Endothelial cell of umbilical vein (primary cell): Measurements from ENCODE around the gene ZNF132. TPM values are rescaled to one million over a fixed set of nuclear protein-coding genes. Genes with fewer than 3 reads are reported as not detected.

Experiments used
- BruUV-seq: library from RNA; stranded (reverse); fragments of 400-500 nt; replicated peaks from 2 replicates; lab custom pipeline; 2021; lab: Mats Ljungman, UMichigan
- CTCF ChIA-PET: fragments of 300-600, 350-600 bp; sonication (Branson Sonifier 250); formaldehyde crosslinking; loops from one replicate; lab custom pipeline; 2021; ENCODE audit warnings: antibody characterized with exemption, inconsistent platforms; lab: Charles Lee
- POLR2A ChIA-PET: fragments of 300-600, 350-600 bp; sonication (Branson Sonifier 250); formaldehyde crosslinking; loops from one replicate; lab custom pipeline; 2021; ENCODE audit warnings: antibody characterized with exemption, inconsistent platforms; lab: Charles Lee
- DNase-seq: peaks from one replicate; pipeline ENCODE4 v3.0.0-alpha.2; 2011; ENCODE audit warnings: low read depth, low spot score
- FAIRE-seq: peaks from 2 replicates; lab custom pipeline; 2011; peaks lifted over from hg19 to GRCh38; lab: Jason Lieb, UNC
- H2AFZ ChIP-seq: 2 replicates; pipeline ENCODE4 v1.6.0; 2012; ENCODE audit warnings: low read depth, low read length, control low read depth, inconsistent platforms
- H3K27ac ChIP-seq: 2 replicates; pipeline ENCODE4 v1.5.1; 2011; ENCODE audit warnings: low read depth, mild to moderate bottlenecking, control low read depth, low read length, moderate library complexity; ENCODE audit not compliant: insufficient read depth
- H3K27me3 ChIP-seq, 2 experiments: 2 replicates each; pipeline versions ENCODE4 v1.6.0 to v1.6.1; 2011; ENCODE audit warnings: low read length in 2 of 2, mixed read lengths in 1 of 2; ENCODE audit not compliant: control insufficient read depth in 2 of 2, insufficient read depth in 2 of 2
- H3K36me3 ChIP-seq, 2 experiments: 2 replicates in 1 of 2; 3 replicates in 1 of 2; pipeline ENCODE4 v1.5.1; 2011; ENCODE audit warnings: low read length in 2 of 2, mild to moderate bottlenecking in 1 of 2, moderate library complexity in 1 of 2; ENCODE audit not compliant: control insufficient read depth in 2 of 2, insufficient read depth in 2 of 2; ENCODE audit errors: extremely low read depth in 1 of 2
- H3K4me1 ChIP-seq: 3 replicates; pipeline ENCODE4 v1.5.1; 2011; ENCODE audit warnings: mild to moderate bottlenecking, low read length; ENCODE audit not compliant: control insufficient read depth, insufficient read depth; ENCODE audit errors: extremely low read depth
- H3K4me2 ChIP-seq: 2 replicates; pipeline ENCODE4 v1.6.1; 2011; ENCODE audit warnings: low read length, control low read depth, mixed read lengths; ENCODE audit not compliant: insufficient read depth
- H3K4me3 ChIP-seq, 3 experiments: fragments of 200-600 bp in 1 of 3; sonication (generic), shearing (Covaris generic) in 1 of 3; replicated peaks in 1 of 3; 2 replicates each; pipeline ENCODE4 v1.5.1; 2011 to 2016; ENCODE audit warnings: control low read depth in 3 of 3, low read length in 3 of 3, mild to moderate bottlenecking in 2 of 3, inconsistent platforms in 1 of 3, low read depth in 1 of 3, moderate library complexity in 1 of 3; ENCODE audit not compliant: insufficient read depth in 1 of 3
- H3K79me2 ChIP-seq: 2 replicates; pipeline ENCODE4 v1.6.0; 2012; ENCODE audit warnings: low read length, inconsistent platforms; ENCODE audit not compliant: control insufficient read depth, insufficient read depth
- H3K9ac ChIP-seq: replicated peaks from 2 replicates; pipeline ENCODE3; 2011; ENCODE audit warnings: low read length, control low read depth; ENCODE audit not compliant: insufficient read depth; ENCODE audit errors: extremely low read depth
- H3K9me1 ChIP-seq: replicated peaks from 3 replicates; pipeline ENCODE4 v1.6.0; 2011; ENCODE audit warnings: mild to moderate bottlenecking, low read length; ENCODE audit not compliant: control insufficient read depth, insufficient read depth; ENCODE audit errors: extremely low read depth
- H3K9me3 ChIP-seq: replicated peaks from 2 replicates; pipeline ENCODE4 v1.5.1; 2012; ENCODE audit warnings: low read length, inconsistent platforms; ENCODE audit not compliant: control insufficient read depth, insufficient read depth
- H4K20me1 ChIP-seq: replicated peaks from 2 replicates; pipeline ENCODE3; 2011; ENCODE audit warnings: mild to moderate bottlenecking, low read length; ENCODE audit not compliant: control insufficient read depth, insufficient read depth; ENCODE audit errors: extremely low read depth
- CTCF ChIP-seq, 2 donors: IDR thresholded peaks; 1 replicate in 1 of 2; 2 replicates in 1 of 2; pipeline ENCODE4 v1.5.1; 2011; ENCODE audit warnings: low read length in 2 of 2, mild to moderate bottlenecking in 2 of 2, moderate library complexity in 2 of 2, control low read depth in 1 of 2, inconsistent platforms in 1 of 2, low read depth in 1 of 2; ENCODE audit not compliant: insufficient read depth in 1 of 2; ENCODE audit errors: extremely low read depth in 1 of 2
- FOS ChIP-seq: IDR thresholded peaks from 2 replicates; pipeline ENCODE4 v1.6.1; 2011; ENCODE audit warnings: mild to moderate bottlenecking, low read length, moderate library complexity, borderline replicate concordance; ENCODE audit not compliant: insufficient read depth
- MAX ChIP-seq: IDR thresholded peaks from 2 replicates; pipeline ENCODE4 v1.6.1; 2011; ENCODE audit not compliant: insufficient read depth, insufficient read length
- POLR2A ChIP-seq: IDR thresholded peaks from 2 replicates; pipeline ENCODE4 v1.6.1; 2012; ENCODE audit warnings: low read depth, mild to moderate bottlenecking, control low read depth, low read length
- POLR2AphosphoS5 ChIP-seq: IDR thresholded peaks from 2 replicates; pipeline ENCODE4 v1.6.1; 2012; ENCODE audit warnings: low read depth, mild to moderate bottlenecking, control low read depth, low read length, moderate library complexity; ENCODE audit not compliant: insufficient read depth
- dilution Hi-C: fragments of 300-500 bp; cut with MboI; formaldehyde crosslinking; loops from one replicate; pipeline ENCODE4 v1.15.0; 2019; ENCODE audit warnings: low sequenced_read_pairs; ENCODE audit not compliant: extremely low pct_ligation_motif_present
- intact Hi-C: fragments of 100-400 bp; cut with micrococcal nuclease; formaldehyde crosslinking; loops from one replicate; pipeline ENCODE4 v1.10.0; 2022
- polyA plus RNA-seq, 4 experiments: library from polyadenylated mRNA; depleted of rRNA in 3 of 4; stranded (reverse) in 3 of 4; unstranded in 1 of 4; fragments of >200 nt; gene quantifications; 2 replicates each; pipeline versions ENCODE4 v1.2.1 to v1.2.3, GENCODE V29; 2011 to 2012; ENCODE audit warnings: missing spikeins in 1 of 4
- total RNA-seq: library from RNA; stranded (reverse); gene quantifications from 2 replicates; pipeline ENCODE4 v1.2.3, GENCODE V29; 2021

Gene ZNF132
- total and polyA plus RNA-seq, 2 donors (not counting 3 experiments of a cell fraction or from before 2014, with no cell fraction given): 0.54 to 4.2 TPM

DNA sequence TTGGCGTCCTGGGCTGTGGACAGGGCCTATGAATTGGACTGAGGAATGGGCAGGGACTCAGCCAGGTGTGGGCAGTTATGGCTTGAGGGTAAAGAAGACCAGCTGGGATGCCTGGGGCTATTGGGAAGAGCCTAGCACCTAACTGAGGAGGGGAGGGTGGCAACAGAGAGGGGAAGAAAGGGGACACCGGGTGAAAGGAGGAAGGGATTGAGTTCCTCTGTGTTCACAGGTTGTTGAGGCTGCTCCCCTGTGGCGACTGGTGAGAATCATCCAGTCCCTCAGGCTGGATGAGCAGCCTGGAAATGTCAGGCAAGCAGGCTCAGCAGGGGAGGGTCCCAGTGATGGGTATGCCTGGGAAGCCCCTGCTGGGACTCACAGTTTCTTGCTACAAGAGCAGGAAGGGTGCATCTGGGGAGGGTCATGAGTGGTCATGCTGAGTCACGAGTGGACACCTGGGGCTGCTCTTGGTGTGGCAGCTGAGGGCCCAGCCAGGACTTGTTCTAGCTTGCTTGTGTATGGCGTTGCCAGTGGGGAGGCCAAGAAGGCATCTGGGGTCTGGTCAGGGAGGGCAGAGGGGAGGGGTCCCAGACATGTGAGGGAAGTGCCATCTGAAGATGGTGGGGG is 28.4 kb upstream of the ZNF132 start:
- Histone ChIP-seq H3K36me3 (peaks cover 4 to 22% of the 10 kb centered on the region in 2 experiments), H3K27me3 (no peaks in the 10 kb centered on the region), H4K20me1 (no peaks in the 10 kb centered on the region), H3K9me1 (no peaks in the 10 kb centered on the region), H3K4me3 (no peak overlapping the region), H3K27ac (no peak overlapping the region), H3K4me1 (peaks cover 3% of the 10 kb centered on the region), H3K79me2 (peaks cover 10% of the 10 kb centered on the region), H3K9me3 (no peaks in the 10 kb centered on the region), H3K9ac (no peak overlapping the region), H3K4me2 (peak overlapping the region; percentile 38), H2AFZ (no peak overlapping the region)
- no TSS peak for BruUV-seq
- DNase-seq (no peak), FAIRE-seq (no peak)
- dilution Hi-C loops: no loop called here
- ChIA-PET POLR2A (no interaction called here), CTCF (interaction anchor here (1.8 kb wide), 1 partner anchor 51 kb away, joined by 4 read pairs; the partner anchor contains the start of gene ZBTB45)
- TF ChIP-seq MAX (no peak), FOS (no peak)
- intact Hi-C loops: no loop called here

DNA sequence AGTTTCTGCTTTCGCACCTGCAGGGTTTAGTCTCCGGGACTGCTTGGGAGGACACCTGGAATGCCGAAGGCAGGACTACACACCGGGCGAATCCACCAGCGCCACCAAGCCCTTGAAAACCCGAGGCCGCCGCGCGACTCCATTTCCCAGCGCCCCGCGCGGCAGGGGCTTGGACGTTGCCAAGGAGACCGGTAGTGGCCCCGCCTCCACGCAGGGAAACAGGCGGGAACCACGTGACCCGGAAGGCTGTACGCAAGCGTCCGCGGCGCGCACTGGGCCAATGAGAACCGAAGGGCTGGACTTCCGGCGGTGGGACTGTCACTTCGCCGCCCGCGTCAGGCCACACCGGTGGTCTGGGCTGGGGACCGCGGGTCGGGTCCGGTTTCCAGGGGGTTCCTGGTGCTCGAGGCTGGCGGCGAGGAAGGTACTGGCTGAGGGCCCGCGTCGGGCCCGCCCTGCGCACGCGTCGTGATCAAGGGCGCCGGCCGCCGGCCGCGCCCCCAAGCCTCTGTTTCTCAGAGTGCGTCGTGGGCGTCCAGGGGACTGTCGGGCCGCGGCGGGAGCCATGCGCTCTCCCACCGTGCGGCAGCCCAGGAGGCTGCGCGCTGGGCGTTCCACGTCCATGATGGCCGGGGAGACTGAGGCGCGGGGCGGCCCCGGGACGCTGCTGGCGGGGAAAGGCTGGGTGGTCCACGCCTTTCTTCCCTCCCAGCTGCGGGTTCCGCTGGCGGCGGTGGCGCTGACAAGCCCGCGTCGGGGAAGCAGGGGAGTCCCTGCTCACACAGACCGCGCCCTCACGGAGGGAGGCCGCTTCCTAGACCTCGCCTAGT is 27.0 kb upstream of the ZNF132 start, which contains the start of gene ZNF324:
TSS of gene ZNF324 (plus strand) at position 321 of the 830 bp plus-strand sequence. CDS start 2,106 bp downstream, outside the sequence.
- peaks cover 10% of the 10 kb centered on the region for H3K79me2 ChIP-seq
- CTCF ChIA-PET: no interaction called here
- BruUV-seq: TSS peak; percentile 69
- no peaks in the 10 kb centered on the region for H4K20me1 ChIP-seq
- dilution Hi-C loops: no loop called here
- peak within 1 kb of the TSS; percentile 63 for H3K9ac ChIP-seq
- no peaks in the 10 kb centered on the region for H3K9me1 ChIP-seq
- peak within 1 kb of the TSS; percentile 90 for H2AFZ ChIP-seq
- intact Hi-C loops: loop anchor here (1.0 to 2.0 kb wide), 4 partner anchors 8 to 238 kb away; partner anchors contain the start of genes ZNF324B, ZNF544 and ZNF837
- peak; percentile 99 for FAIRE-seq
- H3K27ac ChIP-seq: peak within 1 kb of the TSS; percentile 45
- H3K4me2 ChIP-seq: peak within 1 kb of the TSS; percentile 73
- POLR2A ChIA-PET: no interaction called here
- no peaks in the 10 kb centered on the region for H3K9me3 ChIP-seq
- H3K4me3 ChIP-seq: peak within 1 kb of the TSS; percentile 62 to 76 (median 72)
- peaks cover 3% of the 10 kb centered on the region for H3K4me1 ChIP-seq
- H3K27me3 ChIP-seq: no peaks in the 10 kb centered on the region
- peak; percentile 90 for TF ChIP-seq MAX
- TF ChIP-seq POLR2AphosphoS5: peak; percentile 86
- peak; percentile 76 for TF ChIP-seq POLR2A
- no peak for TF ChIP-seq CTCF (IDR thresholded peaks at IDR 0.05; ENCODE audit: extremely low read depth in 1 of 2, insufficient read depth in 1 of 2, low read depth in 1 of 2, low read length in 2 of 2)
- DNase-seq: peak; percentile 96
- H3K36me3 ChIP-seq: peaks cover 4 to 13% of the 10 kb centered on the region in 2 experiments
